Erythroblast (primary cell): Measurements from ENCODE around the gene CEACAM16.

Source experiments
- GATA1 ChIP-seq: IDR thresholded peaks from 2 replicates; pipeline ENCODE4 v1.6.1; 2011; ENCODE audit warnings: low read depth, mild to moderate bottlenecking, control low read depth, low read length, moderate library complexity
- POLR2A ChIP-seq: IDR thresholded peaks from 2 replicates; pipeline ENCODE4 v1.6.1; 2011; ENCODE audit warnings: mild to moderate bottlenecking, low read length

DNA sequence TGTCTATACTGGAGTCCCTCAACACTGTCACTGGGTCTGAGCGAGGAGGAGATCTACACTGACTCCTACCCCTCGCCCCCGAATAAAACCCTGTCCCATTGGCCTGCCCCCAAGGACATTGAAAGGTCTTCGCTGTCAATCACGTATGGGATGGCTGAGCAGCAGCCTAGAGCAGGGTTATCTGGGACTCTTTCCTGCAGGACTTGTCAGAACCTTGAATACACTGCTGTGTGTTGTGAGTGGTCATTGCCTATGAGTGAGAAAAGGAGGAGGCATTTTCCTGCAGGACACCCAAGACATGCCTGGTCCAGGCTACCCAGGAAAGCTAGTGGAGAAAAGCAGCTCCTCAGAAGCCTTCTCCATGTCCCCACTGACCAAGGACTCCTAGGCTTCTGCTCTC is 45.6 kb upstream of the CEACAM16 start:
- TF ChIP-seq POLR2A: no peak
- TF ChIP-seq GATA1: no peak
